Camera-type eye (tissue), 1 donor: ENCODE data around the gene ACAD10. TPM values are rescaled to one million over a fixed set of nuclear protein-coding genes. Genes with fewer than 3 reads are reported as not detected.

Experiments
- total RNA-seq: library from RNA; depleted of rRNA; stranded (reverse); fragments of >200 nt; gene quantifications from one replicate; pipeline ENCODE4 v1.2.3, GENCODE V29; 2014

ACAD10 gene
- total RNA-seq = 37.1 TPM

DNA sequence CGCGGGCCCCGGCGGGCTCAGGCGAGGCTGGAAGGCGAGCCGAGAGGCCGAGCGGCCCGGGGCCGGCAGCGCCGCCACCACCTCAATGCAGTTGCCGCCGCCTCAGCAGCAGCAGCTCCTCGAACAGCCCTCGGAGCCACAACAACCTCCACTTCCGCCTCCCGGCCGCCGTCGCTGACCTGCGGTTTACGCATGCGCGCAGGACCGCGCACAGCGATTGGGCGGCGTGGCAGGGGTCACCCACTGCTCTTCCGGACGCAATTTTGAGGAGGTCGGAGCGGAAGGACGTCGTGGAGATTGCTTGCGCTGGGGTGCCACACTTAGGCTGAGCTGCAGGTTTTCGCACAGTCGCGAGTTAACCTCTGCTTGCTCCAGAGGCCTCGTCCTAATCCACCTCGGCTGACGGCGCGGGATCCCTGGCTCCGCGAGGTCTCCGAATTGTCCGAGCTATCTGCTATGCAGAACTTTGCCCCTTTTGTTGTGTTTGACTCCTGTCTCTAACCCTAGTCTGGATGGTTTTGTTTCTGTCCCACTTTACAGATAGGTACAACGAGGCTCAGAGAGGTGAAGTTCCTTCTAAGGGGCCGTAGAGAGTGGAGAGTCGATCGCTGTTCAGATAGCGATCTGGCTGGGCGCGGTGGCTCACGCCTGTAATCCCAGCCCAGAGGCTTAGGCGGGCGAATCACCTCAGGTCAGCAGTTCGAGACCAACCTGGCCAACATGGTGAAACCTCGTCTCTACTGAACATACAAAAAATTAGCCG is at the start of gene ACAD10, which contains the start of gene BRAP:
Gene ACAD10 (plus strand): TSS at position 243 of the 763 bp plus-strand sequence. CDS start 6,657 bp downstream, outside the sequence.
Gene BRAP (minus strand): TSS at position 146 of the 763 bp plus-strand sequence. CDS start 164 bp downstream, outside the sequence.

GRCh38 chr12:111766608-111767361 is 80.9 kb downstream of the ACAD10 start, which contains the start of gene ALDH2:
Gene ALDH2 (plus strand): TSS chr12:111766933. CDS start chr12:111766983, 50 bp downstream.

Other genes with a start within 250 kb of the ACAD10 start
- 82.6 TPM for gene ATXN2, start 86.7 kb upstream of the ACAD10 start, total RNA-seq
- 25.7 TPM for gene BRAP, start 97 bp upstream of the ACAD10 start, total RNA-seq
- 31.5 TPM for gene ALDH2, start 80.9 kb downstream of the ACAD10 start, total RNA-seq
- gene MAPKAPK5, start 156.2 kb downstream of the ACAD10 start, total RNA-seq = 59.8 TPM